IPS DF 4.7 (cell line): ENCODE data around the gene CCDC81.

ENCODE experiments used
- DNase-seq: peaks from one replicate; pipeline ENCODE4 v3.0.0-alpha.2; 2013; ENCODE audit warnings: low spot score; ENCODE audit errors: extremely low read depth

The CCDC81 gene

GRCh38 chr11:86440305-86440716 is 65.6 kb downstream of the CCDC81 start:
- DNase-seq = no peak

- no peak for DNase-seq
Measured at GRCh38 chr11:86440843-86441242, 66.2 kb downstream of the CCDC81 start.

- DNase-seq = no peak
Measured at GRCh38 chr11:86442420-86442819, 67.7 kb downstream of the CCDC81 start.

- no peak for DNase-seq
Measured at GRCh38 chr11:86442827-86443226, 68.1 kb downstream of the CCDC81 start.

DNA sequence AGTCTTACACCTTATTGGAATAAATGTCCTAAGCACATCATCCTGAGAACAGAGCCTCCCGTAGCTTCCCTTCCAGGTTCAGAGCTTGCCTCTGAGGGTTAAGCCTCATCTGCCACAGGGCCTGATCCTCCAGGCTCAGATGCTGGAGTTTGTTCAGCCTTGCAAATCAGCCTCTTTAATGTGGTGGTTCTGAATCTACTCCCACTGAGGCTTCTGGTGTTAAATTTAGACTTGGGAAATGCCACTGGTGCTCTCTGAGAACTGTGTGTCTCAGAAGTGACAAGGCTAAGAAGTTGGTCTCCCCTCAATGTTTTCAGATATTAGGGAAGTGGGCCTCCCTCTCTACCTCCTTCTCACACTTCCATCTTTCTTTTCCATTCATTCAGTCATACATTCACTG is 68.7 kb downstream of the CCDC81 start:
- DNase-seq = no peak

- DNase-seq = no peak
Measured at GRCh38 chr11:86444981-86445380, 70.3 kb downstream of the CCDC81 start.

- DNase-seq = no peak
Measured at GRCh38 chr11:86446163-86446923, 71.7 kb downstream of the CCDC81 start.

DNA sequence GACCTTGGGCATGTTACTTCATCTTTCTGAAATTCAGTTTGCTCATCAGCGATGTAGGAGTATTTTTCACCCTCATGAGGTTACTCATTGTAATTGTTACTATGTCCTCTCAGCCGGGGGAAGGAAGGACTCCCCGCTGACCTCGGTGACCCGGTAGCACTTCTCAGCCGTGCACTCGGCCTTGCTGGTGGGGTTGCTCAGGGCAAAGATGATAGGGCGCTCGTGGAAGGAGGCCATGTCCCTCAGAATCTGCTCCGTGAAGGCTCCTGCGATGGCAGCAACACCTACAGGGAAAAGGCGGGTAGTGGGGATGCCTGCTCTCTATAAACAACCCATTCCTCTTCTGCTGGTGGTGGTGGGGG is 72.2 kb downstream of the CCDC81 start:
- no peak for DNase-seq

DNA sequence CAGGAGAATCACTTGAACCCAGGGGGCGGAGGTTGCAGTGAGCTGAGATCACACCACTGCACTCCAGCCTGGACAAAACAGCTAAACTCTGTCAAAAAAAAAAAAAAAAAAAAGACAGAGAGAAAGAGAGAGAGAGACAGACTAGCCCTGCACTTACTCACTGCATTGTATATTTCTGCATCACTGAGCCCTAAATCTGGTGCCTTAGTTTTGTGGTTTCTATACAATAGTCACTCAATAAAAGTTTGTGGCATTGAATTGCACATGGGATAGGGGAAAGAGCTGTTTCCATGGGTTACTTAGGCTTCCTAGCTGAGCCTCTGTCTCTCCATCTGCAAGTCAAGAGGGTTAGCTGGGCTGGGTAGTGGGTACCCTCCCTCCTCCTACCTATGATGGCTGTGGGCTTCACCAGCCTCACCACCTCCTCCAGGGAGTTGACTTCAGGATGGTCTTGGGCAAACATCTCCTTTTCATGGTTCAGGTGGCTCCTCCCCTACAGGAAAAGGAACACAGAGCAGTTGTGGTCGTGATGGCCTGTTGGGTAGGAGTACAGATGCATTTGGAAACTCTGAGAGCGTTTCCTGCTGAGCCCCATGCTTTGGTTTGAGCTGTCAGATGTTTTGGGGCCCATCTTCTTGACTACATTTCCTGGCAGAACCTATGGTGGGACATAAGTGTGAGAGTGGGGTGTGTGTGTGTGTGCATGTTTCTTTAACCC is 73.2 kb downstream of the CCDC81 start:
- no peak for DNase-seq

DNA sequence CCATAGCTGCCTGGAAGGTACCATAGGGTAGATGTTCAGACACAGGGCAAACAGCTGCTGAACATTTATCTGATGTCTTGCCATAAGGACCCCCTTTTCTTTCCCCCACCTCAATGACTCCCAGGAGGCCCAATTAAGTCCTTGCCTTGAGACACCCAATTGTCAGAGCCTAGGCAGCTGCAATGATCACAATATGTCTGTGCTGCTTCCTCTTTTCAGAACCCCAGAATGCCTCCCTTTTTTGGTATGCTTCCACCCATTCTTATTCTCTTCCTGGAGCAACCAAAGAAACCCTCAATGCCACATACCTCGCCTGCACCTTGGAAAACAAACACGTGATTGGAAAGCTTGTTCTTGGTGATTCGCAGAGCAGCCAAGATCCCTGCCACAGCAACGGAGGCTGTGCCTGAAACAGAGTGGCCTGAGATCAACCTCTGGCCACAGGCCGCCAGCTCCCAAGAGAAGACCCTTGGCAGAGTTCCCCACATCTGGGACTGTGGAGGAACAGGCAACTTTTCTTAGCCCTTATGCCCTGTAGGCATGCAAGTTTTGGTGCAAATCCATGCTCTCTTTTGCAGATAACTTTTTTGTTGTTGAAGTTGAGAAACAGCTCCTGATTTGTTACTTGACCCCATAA is 75.4 kb downstream of the CCDC81 start:
- DNase-seq = no peak

- no peak for DNase-seq
Measured at GRCh38 chr11:86453290-86454030, 78.8 kb downstream of the CCDC81 start.

DNA sequence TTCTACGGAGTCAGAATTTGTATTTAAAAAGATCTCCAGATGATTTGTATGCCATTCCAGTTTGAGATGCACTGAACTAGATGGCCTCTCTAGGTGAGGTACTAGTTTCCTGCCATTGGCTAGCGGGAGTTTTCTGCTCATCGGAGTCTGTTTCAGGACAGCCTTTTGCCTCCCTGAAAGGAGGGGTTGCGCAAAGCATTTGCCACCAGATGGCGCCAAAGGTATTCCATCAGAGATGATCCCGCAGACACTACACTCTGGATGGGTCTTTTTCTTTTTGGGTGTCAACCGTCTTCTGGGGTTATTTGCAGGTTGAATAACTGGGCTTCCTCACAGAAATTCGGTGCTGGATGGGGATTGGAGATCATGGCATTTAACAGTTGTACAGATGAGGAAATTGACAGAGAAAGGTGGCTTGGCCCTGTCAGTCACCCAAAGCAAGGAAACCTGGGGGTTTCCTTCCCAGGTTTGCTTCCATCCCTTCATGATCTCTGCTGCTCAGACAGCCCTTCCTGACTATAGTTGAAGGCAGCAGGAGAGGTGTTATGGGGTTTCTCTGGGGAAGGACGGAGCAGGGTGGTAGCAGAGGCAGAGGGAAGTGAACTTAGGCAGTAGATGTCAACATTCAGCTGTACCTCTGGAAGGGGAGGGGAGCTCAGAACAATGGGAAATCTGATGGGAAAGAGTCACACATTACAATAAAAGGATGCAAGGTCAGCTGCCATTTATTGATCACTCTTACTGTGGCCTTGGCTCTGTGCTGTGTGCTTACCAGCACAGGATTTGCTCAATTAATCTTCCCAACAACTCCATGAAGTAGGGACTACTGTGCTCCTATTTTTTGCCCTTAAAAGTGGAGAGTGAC is 81.6 kb downstream of the CCDC81 start:
- DNase-seq = peak; percentile 72

DNA sequence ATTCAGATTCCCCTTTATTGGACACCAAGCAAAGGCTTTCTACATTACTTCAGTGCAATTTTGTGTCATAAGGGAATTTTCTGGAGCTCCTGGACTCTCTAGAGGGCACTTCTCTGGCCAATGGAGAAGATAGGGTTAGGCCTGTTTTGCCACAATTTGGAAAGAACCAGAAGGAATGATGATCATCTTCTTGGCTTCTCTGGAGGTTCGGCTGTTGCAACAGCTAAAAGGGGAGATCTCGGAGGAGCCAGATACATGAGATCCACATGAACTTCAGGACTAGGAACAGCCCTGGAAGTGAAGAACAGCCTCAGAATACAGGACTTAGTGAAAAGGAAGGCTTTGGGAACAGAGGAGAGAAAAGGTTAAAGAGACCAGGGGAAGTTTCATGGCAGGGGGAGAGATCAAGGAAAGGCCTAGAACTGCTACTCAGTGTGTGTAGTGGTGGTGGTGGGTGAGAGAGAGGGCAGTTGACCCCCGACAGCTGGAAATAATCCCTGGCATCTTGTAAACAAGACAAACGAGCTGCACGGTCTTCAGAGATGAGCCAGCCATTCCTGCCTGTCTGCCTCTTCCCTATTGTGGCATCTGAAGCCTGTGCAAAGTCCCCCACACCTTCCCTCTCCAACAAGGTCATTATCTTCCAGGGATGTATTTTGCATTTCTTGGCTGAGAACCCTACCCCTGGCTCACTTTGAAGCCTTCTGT is 83.8 kb downstream of the CCDC81 start:
- DNase-seq = no peak

DNA sequence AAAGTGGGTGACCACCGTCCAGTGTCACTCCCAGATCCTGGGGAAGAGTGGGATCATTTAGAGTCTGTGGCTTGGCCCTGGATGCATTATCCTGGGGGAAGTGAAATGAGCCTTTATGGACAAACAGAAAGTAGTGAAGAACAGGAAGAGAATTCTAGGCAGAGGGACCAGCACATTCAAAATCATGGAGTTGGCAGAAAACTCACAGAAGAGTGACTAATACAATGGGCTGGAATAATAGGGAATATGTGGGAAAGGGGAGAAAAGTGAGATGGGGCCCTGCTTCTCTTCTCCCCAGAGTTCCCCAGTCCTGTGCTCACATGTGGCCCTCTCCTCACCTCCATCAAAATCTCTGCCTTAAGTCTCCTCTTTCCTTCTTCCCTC is 84.3 kb downstream of the CCDC81 start:
- DNase-seq = no peak

- no peak for DNase-seq
Measured at GRCh38 chr11:86459682-86460460, 85.2 kb downstream of the CCDC81 start.

DNA sequence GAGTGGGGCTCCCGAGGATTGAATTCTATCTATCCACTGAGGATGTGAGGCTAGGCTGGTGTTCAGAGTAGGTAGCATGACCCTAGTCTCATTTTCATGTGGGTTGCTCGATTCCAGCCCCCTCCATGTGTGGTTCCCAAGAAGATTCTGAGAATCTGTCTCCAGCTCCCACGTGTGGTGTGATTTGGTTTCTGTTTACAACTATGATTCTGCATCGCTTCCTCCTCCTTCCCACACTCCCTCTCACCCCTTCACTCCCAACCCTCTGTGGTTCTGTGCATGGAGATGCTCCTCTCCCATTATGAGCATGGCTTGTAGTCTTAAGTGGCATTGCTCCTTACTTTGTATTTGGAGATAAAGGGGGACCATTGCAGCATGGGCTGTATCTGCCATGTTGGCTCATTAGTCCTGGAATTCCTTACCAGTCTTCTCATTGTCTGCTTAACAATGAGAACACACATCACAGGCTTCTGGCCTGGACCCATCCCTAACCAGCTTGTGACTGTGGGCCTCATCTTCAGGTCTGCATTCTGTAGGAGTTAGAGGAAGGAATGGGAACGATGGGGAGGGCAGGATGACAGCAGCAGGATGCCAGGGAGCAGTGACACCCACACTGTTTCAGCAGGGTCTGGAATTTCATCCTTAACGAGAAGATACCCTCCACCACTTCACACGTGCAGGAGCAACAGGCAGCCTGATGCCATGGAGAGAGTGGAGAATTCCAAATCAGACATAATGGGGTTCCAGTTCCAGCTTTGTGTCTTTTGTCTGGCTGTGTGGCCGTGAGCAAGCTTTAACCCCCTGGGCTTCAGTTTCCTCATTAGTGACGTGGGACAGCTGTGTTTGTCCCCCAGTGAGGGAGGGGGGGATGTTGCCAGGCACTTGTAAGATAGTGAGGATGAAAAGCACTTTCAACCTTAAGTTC is 86.0 kb downstream of the CCDC81 start:
- DNase-seq = no peak

GRCh38 chr11:86461892-86462291 is 87.2 kb downstream of the CCDC81 start:
- DNase-seq = no peak

DNA sequence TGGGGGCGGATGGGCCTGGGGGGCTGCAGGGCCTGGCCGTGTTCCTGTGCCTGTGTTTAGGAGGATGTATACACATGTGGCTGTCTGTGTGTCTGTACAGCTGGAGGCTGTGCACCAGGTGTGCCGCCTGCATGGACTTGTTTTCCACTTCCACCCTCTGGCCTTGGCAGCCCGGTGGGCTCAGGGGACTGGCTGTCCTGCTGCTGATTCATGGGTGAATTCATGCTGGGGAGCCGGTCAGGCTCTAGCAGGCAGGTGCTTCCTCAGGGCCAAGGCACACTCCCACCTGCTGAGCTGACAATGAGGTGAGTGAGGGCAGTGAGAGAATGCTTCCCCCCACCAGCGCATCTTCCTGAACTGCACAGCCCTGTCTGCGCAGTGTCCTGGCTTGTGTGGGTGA is 88.4 kb downstream of the CCDC81 start:
- DNase-seq = no peak
